GM18951 (cell line): Measurements from ENCODE around the gene CBX6.

Experiments
- POLR2A ChIP-seq: IDR thresholded peaks from 4 replicates; pipeline ENCODE4 v1.6.1; 2011; ENCODE audit warnings: mild to moderate bottlenecking; ENCODE audit not compliant: insufficient read length, insufficient read depth; ENCODE audit errors: extremely low read depth
- in situ Hi-C: fragments of 300-500 bp; cut with MboI; formaldehyde crosslinking; loops from one replicate; pipeline ENCODE4 v1.12.0; 2022; ENCODE audit warnings: low sequenced_read_pairs, mixed read lengths, inconsistent platforms; ENCODE audit not compliant: unreplicated experiment

The CBX6 gene

GRCh38 chr22:38823076-38823475 is 48.9 kb downstream of the CBX6 start:
- TF ChIP-seq POLR2A, result no peak
- in situ Hi-C loops, result no loop called here

GRCh38 chr22:38820020-38820419 is 52.0 kb downstream of the CBX6 start:
- TF ChIP-seq POLR2A, result no peak
- in situ Hi-C loops, result no loop called here

GRCh38 chr22:38819387-38819940 is 52.6 kb downstream of the CBX6 start:
- in situ Hi-C loops, result no loop called here
- TF ChIP-seq POLR2A, result no peak

- in situ Hi-C loops, result no loop called here
- TF ChIP-seq POLR2A, result no peak
Measured at GRCh38 chr22:38817196-38817595, 54.8 kb downstream of the CBX6 start.

- in situ Hi-C loops, result no loop called here
- TF ChIP-seq POLR2A, result no peak
Measured at GRCh38 chr22:38815842-38816241, 56.2 kb downstream of the CBX6 start.
